Measurements from ENCODE around the gene AUTS2. TPM values are rescaled to one million over a fixed set of nuclear protein-coding genes. Genes with fewer than 3 reads are reported as not detected.

Gene AUTS2
- total and polyA plus RNA-seq, 2 of the 8 experiments (the other 6 are each of a cell fraction or from before 2014, with no cell fraction given): 25.9 to 101 TPM

GRCh38 chr7:69860941-69861622, 262.8 kb downstream of the AUTS2 start:
- no peak overlapping the region for H2AFZ ChIP-seq (ENCODE audit: low read length)
- H3K23me2 ChIP-seq (ENCODE audit: low read depth, low read length): no peaks in the 10 kb centered on the region
- H3K56ac ChIP-seq (replicated peaks; ENCODE audit: insufficient read length, low read depth, low read length): no peak overlapping the region
- no peaks in the 10 kb centered on the region for H3K9me3 ChIP-seq (ENCODE audit: insufficient read depth in 2 of 2, low read depth in 1 of 2, low read length in 1 of 2)
- no peak overlapping the region for H2BK5ac ChIP-seq (ENCODE audit: low read depth, low read length)
- ChIA-PET CTCF (ENCODE audit: partially characterized antibody) (interaction anchor here (0.9 kb wide), 1 partner anchor 20 kb away, joined by 3 read pairs; no protein-coding TSS in a partner anchor), POLR2A (ENCODE audit: partially characterized antibody) (no interaction called here)
- no peak overlapping the region for H3K4me3 ChIP-seq (ENCODE audit: extremely low read depth in 1 of 4, insufficient read depth in 2 of 4, low read depth in 3 of 4, low read length in 4 of 4)
- no peak overlapping the region for H4K8ac ChIP-seq (ENCODE audit: extremely low read depth, insufficient read depth, low read length)
- H2BK120ac ChIP-seq (replicated peaks; ENCODE audit: low read depth, low read length): no peak overlapping the region
- H3K14ac ChIP-seq (ENCODE audit: insufficient read length): no peak overlapping the region
- no peak overlapping the region for H3K18ac ChIP-seq (ENCODE audit: extremely low read depth, low read length)
- H3K36me3 ChIP-seq (ENCODE audit: control insufficient read depth in 2 of 4, insufficient read depth in 4 of 4, low read length in 3 of 4): no peaks in the 10 kb centered on the region
- no peaks in the 10 kb centered on the region for H3K79me1 ChIP-seq (ENCODE audit: low read depth, low read length)
- H3K79me2 ChIP-seq (ENCODE audit: control insufficient read depth in 1 of 2, insufficient read depth in 2 of 2, low read length in 2 of 2): no peaks in the 10 kb centered on the region
- H3K27ac ChIP-seq (ENCODE audit: low read depth, low read length): no peak overlapping the region
- H2AK5ac ChIP-seq (ENCODE audit: low read depth, low read length): no peak overlapping the region
- H3K9ac ChIP-seq (replicated peaks in 1 of 4; ENCODE audit: extremely low read depth in 1 of 4, low read depth in 3 of 4, low read length in 3 of 4): no peak overlapping the region
- no peak overlapping the region for H2BK15ac ChIP-seq (ENCODE audit: low read length)
- H4K5ac ChIP-seq (ENCODE audit: insufficient read length, low read depth, low read length): no peak overlapping the region
- 0 out of 7 replicates have a peak, but pooled peaks cover 0 to 2% (median 0%) of the 10 kb centered on the region in 4 experiments for H3K27me3 ChIP-seq (replicated peaks in 1 of 4; ENCODE audit: control insufficient read depth in 3 of 4, extremely low read depth in 1 of 4, insufficient read depth in 3 of 4, low read length in 3 of 4)
- H2BK20ac ChIP-seq (ENCODE audit: low read length): no peak overlapping the region
- TF ChIP-seq SAP30 (IDR thresholded peaks at IDR 0.05; ENCODE audit: insufficient read depth, insufficient replicate concordance, low read length): no peak
- no peak for TF ChIP-seq RNF2 (IDR thresholded peaks at IDR 0.05; ENCODE audit: borderline replicate concordance, low read depth, low read length, missing control alignments, poor library complexity, severe bottlenecking)
- TF ChIP-seq EP300 (IDR thresholded peaks at IDR 0.05; ENCODE audit: borderline replicate concordance in 1 of 2, low read depth in 2 of 2, low read length in 2 of 2): no peak
- no peak for TF ChIP-seq SP4 (IDR thresholded peaks at IDR 0.05; ENCODE audit: low read length)
- TF ChIP-seq CEBPB (IDR thresholded peaks at IDR 0.05; ENCODE audit: low read depth, low read length): no peak
- no peak for TF ChIP-seq PHF8 (conservative IDR thresholded peaks at IDR 0.05; ENCODE audit: low read depth, low read length)
- TF ChIP-seq SP1 (IDR thresholded peaks at IDR 0.05; ENCODE audit: low read depth, low read length): no peak
- TF ChIP-seq RAD21 (IDR thresholded peaks at IDR 0.05 in 1 of 2, conservative IDR thresholded peaks at IDR 0.05 in 1 of 2; ENCODE audit: low read depth in 2 of 2, low read length in 2 of 2): no peak
- TF ChIP-seq RXRA (IDR thresholded peaks at IDR 0.05; ENCODE audit: insufficient read depth, low read depth, low read length): no peak
- H4K91ac ChIP-seq (replicated peaks; ENCODE audit: insufficient read length, low read length): no peak overlapping the region
- no peak overlapping the region for H3K4ac ChIP-seq (replicated peaks; ENCODE audit: insufficient read length, low read depth, low read length)
- H3K23ac ChIP-seq (ENCODE audit: insufficient read length): no peak overlapping the region
- DNase-seq (ENCODE audit: low read depth in 1 of 2, low spot score in 2 of 2) (no peak), FAIRE-seq (no peak)
- H3K4me1 ChIP-seq (replicated peaks in 1 of 4; ENCODE audit: control insufficient read depth in 3 of 4, insufficient read depth in 4 of 4, low read length in 3 of 4): peaks cover 0 to 23% (median 12%) of the 10 kb centered on the region in 4 experiments; a peak in 5 of 7 replicates
- 89% methylated on average over 3 of the region's 3 CpGs; no CpG with 5 or more reads in 1 of the 2 experiments for WGBS, 2 experiments (ENCODE audit: extremely low coverage in 1 of 2, insufficient coverage in 1 of 2, insufficient read length in 1 of 2, insufficient replicate concordance in 2 of 2, low coverage in 1 of 2, low lambda C conversion rate in 2 of 2, missing lambda C conversion rate in 1 of 2)
- no peak overlapping the region for H2BK12ac ChIP-seq (ENCODE audit: low read depth, low read length)
- H3K4me2 ChIP-seq (ENCODE audit: insufficient read depth in 1 of 2, low read depth in 2 of 2, low read length in 2 of 2): no peak overlapping the region; a peak in 1 of 4 replicates
- no peaks in the 10 kb centered on the region for H4K20me1 ChIP-seq (replicated peaks in 1 of 2; ENCODE audit: control insufficient read depth in 1 of 2, insufficient read depth in 2 of 2, low read length in 2 of 2)
